Body of pancreas (tissue), 4 donors: ENCODE measurements around the gene INIP.

Source experiments
- CTCF ChIP-seq, 7 experiments: fragments of 450-650 bp in 4 of 7; fragments of 200-600 bp in 3 of 7; sonication (generic) in 3 of 7; IDR thresholded peaks; one replicate each; pipeline ENCODE4 v1.5.1; 2016 to 2019; ENCODE audit warnings: antibody characterized with exemption in 7 of 7
- POLR2A ChIP-seq, 3 donors: fragments of 450-650 bp; IDR thresholded peaks; one replicate each; pipeline ENCODE4 v1.6.1; 2016; ENCODE audit warnings: antibody characterized with exemption in 3 of 3, mild to moderate bottlenecking in 2 of 3

- no peak for TF ChIP-seq CTCF (IDR thresholded peaks at IDR 0.05)
- no peak for TF ChIP-seq POLR2A (IDR thresholded peaks at IDR 0.05)
Measured at GRCh38 chr9:112659906-112660305, 58.0 kb downstream of the INIP start.
